GM23338 (cell line): ENCODE data around the gene UVRAG. TPM values are rescaled to one million over a fixed set of nuclear protein-coding genes. Genes with fewer than 3 reads are reported as not detected.
A peak's percentile ranks its signal among the peaks of the same experiment; 100 is the strongest.

Source experiments
- ATAC-seq: fragments of 200-7000 bp; cut with Tn5 transposase; 3 replicates; pipeline ENCODE4 v1.9.1; 2020
- DNase-seq: peaks from one replicate; pipeline ENCODE4 v3.0.0-alpha.2; 2015; ENCODE audit warnings: low spot score
- H2AFZ ChIP-seq: fragments of 200-600 bp; sonication (generic); 2 replicates; pipeline ENCODE4 v1.8.0; 2016; ENCODE audit warnings: antibody characterized with exemption, mild to moderate bottlenecking, moderate library complexity
- H3F3A ChIP-seq: fragments of 200-600 bp; sonication (generic); replicated peaks from 2 replicates; pipeline ENCODE4 v1.8.0; 2017; ENCODE audit warnings: antibody characterized with exemption, mixed run types, low read depth
- H3K27ac ChIP-seq: fragments of 200-600 bp; sonication (generic); 2 replicates; pipeline ENCODE4 v1.6.1; 2016; ENCODE audit warnings: low read depth
- H3K27me3 ChIP-seq: fragments of 200-600 bp; sonication (generic); 2 replicates; pipeline ENCODE4 v1.8.0; 2016; ENCODE audit warnings: mild to moderate bottlenecking, mixed run types, moderate library complexity; ENCODE audit not compliant: insufficient read depth
- H3K36me3 ChIP-seq: fragments of 200-600 bp; sonication (generic); 2 replicates; pipeline ENCODE4 v1.8.0; 2016; ENCODE audit warnings: mild to moderate bottlenecking; ENCODE audit not compliant: insufficient read depth
- H3K4me1 ChIP-seq: fragments of 200-600 bp; sonication (generic); 2 replicates; pipeline ENCODE4 v1.8.0; 2016; ENCODE audit warnings: mild to moderate bottlenecking, moderate library complexity; ENCODE audit not compliant: insufficient read depth
- H3K4me2 ChIP-seq: fragments of 200-600 bp; sonication (generic); 2 replicates; pipeline ENCODE4 v1.7.1; 2017; ENCODE audit warnings: mixed run types
- H3K4me3 ChIP-seq: fragments of 200-600 bp; sonication (generic); 2 replicates; pipeline ENCODE4 v1.6.1; 2016; ENCODE audit warnings: mixed run types
- H3K79me2 ChIP-seq: fragments of 200-600 bp; sonication (generic); replicated peaks from 2 replicates; pipeline ENCODE4 v1.8.0; 2017; ENCODE audit warnings: mild to moderate bottlenecking; ENCODE audit not compliant: insufficient read depth
- H3K9me2 ChIP-seq: fragments of 200-600 bp; sonication (generic); 2 replicates; pipeline ENCODE4 v1.8.0; 2017; ENCODE audit not compliant: insufficient read depth
- H4K20me1 ChIP-seq: fragments of 200-600 bp; sonication (generic); replicated peaks from 2 replicates; pipeline ENCODE4 v1.8.0; 2017; ENCODE audit warnings: mild to moderate bottlenecking; ENCODE audit not compliant: insufficient read depth
- H3K27ac Mint-ChIP-seq: 2 replicates; pipeline ENCODE4 v1.8.0; 2020; ENCODE audit warnings: inconsistent platforms, mild to moderate bottlenecking, moderate library complexity, mixed read lengths
- H3K27me3 Mint-ChIP-seq: 3 replicates; pipeline ENCODE4 v1.8.0; 2022; ENCODE audit warnings: low read depth, mild to moderate bottlenecking, moderate library complexity, mixed read lengths, inconsistent platforms; ENCODE audit not compliant: insufficient read depth, poor library complexity
- H3K36me3 Mint-ChIP-seq: 3 replicates; pipeline ENCODE4 v1.8.0; 2021; ENCODE audit warnings: low read depth, mild to moderate bottlenecking, inconsistent platforms, moderate library complexity, mixed read lengths
- H3K4me1 Mint-ChIP-seq: 3 replicates; pipeline ENCODE4 v1.8.0; 2020; ENCODE audit warnings: mild to moderate bottlenecking, inconsistent platforms, mixed read lengths
- H3K4me3 Mint-ChIP-seq: 3 replicates; pipeline ENCODE4 v1.8.0; 2021; ENCODE audit warnings: moderate library complexity, mild to moderate bottlenecking, inconsistent platforms, mixed read lengths
- H3K9me3 Mint-ChIP-seq: 3 replicates; pipeline ENCODE4 v1.8.0; 2020; ENCODE audit warnings: moderate library complexity, mild to moderate bottlenecking, inconsistent platforms, mixed read lengths
- CTCF ChIP-seq, 2 experiments: fragments of 200-600 bp in 1 of 2; sonication (generic) in 1 of 2; conservative IDR thresholded peaks; 2 replicates each; pipeline versions ENCODE4 v1.5.1 to v1.6.1; 2016 to 2017; ENCODE audit warnings: antibody characterized with exemption in 2 of 2, low read depth in 2 of 2, mild to moderate bottlenecking in 2 of 2, moderate library complexity in 1 of 2
- EZH2 ChIP-seq: fragments of 200-600 bp; sonication (generic); IDR thresholded peaks from one replicate; pipeline ENCODE4 v1.8.0; 2017; ENCODE audit warnings: antibody characterized with exemption, mild to moderate bottlenecking, low read depth; ENCODE audit not compliant: unreplicated experiment
- EZH2phosphoT487 ChIP-seq: fragments of 200-600 bp; sonication (generic); IDR thresholded peaks from one replicate; pipeline ENCODE4 v1.8.1; 2018; ENCODE audit warnings: antibody characterized with exemption; ENCODE audit not compliant: unreplicated experiment
- JUNB ChIP-seq: IDR thresholded peaks from one replicate; pipeline ENCODE4 v1.6.1; 2016; ENCODE audit warnings: antibody characterized with exemption; ENCODE audit not compliant: unreplicated experiment
- POLR2AphosphoS5 ChIP-seq: IDR thresholded peaks from 2 replicates; pipeline ENCODE4 v1.6.1; 2016; ENCODE audit warnings: antibody characterized with exemption, low read depth
- REST ChIP-seq: IDR thresholded peaks from one replicate; pipeline ENCODE4 v1.6.1; 2018; ENCODE audit warnings: antibody characterized with exemption; ENCODE audit not compliant: unreplicated experiment
- STAT1 ChIP-seq: IDR thresholded peaks from one replicate; pipeline ENCODE4 v1.6.1; 2016; ENCODE audit warnings: antibody characterized with exemption; ENCODE audit not compliant: unreplicated experiment
- ZNF114 ChIP-seq: fragments of 250-450 bp; sonication (Bioruptor Pico); IDR thresholded peaks from 2 replicates; pipeline ENCODE4 v1.5.0; 2020; ENCODE audit warnings: mild to moderate bottlenecking, moderate library complexity
- ZNF331 ChIP-seq: fragments of 250-450 bp; sonication (Bioruptor Pico); IDR thresholded peaks from 2 replicates; pipeline ENCODE4 v1.5.0; 2020; ENCODE audit warnings: low read depth, mild to moderate bottlenecking, moderate library complexity
- polyA plus RNA-seq: library from polyadenylated mRNA; unstranded; fragments of >200 nt; fragmentation: Nextera tagmentation; extraction: Ambion mirVana; gene quantifications from 2 replicates; pipeline ENCODE4 v1.2.1, GENCODE V29; 2016
- total RNA-seq: library from RNA; depleted of rRNA; stranded (reverse); fragments of >200 nt; shearing (Covaris generic); gene quantifications from 2 replicates; pipeline ENCODE4 v1.2.3, GENCODE V29; 2014

The UVRAG gene
- total and polyA plus RNA-seq, 2 experiments from 2014 or later = 15.3 to 17.4 TPM

- no peak for TF ChIP-seq CTCF (conservative IDR thresholded peaks at IDR 0.05; ENCODE audit: low read depth in 2 of 2)
- no peak for TF ChIP-seq REST
These were observed 130.9 kb downstream of the UVRAG start (continued) for GRCh38 chr11:75945947-75946346.

GRCh38 chr11:75946531-75947530 is 131.8 kb downstream of the UVRAG start:
- H3K27me3 ChIP-seq = no peaks in the 10 kb centered on the region
- H3K27ac ChIP-seq = no peak overlapping the region
- H3K4me1 ChIP-seq = peaks cover 20% of the 10 kb centered on the region; the same call in 1 of the 2 replicates
- peak; percentile 90 for ATAC-seq
- peaks cover 9% of the 10 kb centered on the region for H4K20me1 ChIP-seq
- H3K4me3 ChIP-seq = no peak overlapping the region
- no peak overlapping the region for H2AFZ ChIP-seq
- H3F3A ChIP-seq = no peaks in the 10 kb centered on the region
- H3K9me3 Mint-ChIP-seq = no peaks in the 10 kb centered on the region
- H3K9me2 ChIP-seq = no peaks in the 10 kb centered on the region
- H3K27me3 Mint-ChIP-seq = no peaks in the 10 kb centered on the region
- no peak overlapping the region for H3K4me2 ChIP-seq
- H3K79me2 ChIP-seq = no peaks in the 10 kb centered on the region
- H3K4me1 Mint-ChIP-seq = peaks cover 21% of the 10 kb centered on the region
- no peaks in the 10 kb centered on the region for H3K36me3 Mint-ChIP-seq
- H3K36me3 ChIP-seq = no peaks in the 10 kb centered on the region
- H3K4me3 Mint-ChIP-seq = no peak overlapping the region
- DNase-seq = peak; percentile 5
- no peak overlapping the region for H3K27ac Mint-ChIP-seq
- no peak for TF ChIP-seq EZH2phosphoT487
- no peak for TF ChIP-seq REST
- TF ChIP-seq CTCF (conservative IDR thresholded peaks at IDR 0.05; ENCODE audit: low read depth in 2 of 2) = no peak
- TF ChIP-seq EZH2 = no peak
- no peak for TF ChIP-seq JUNB
- TF ChIP-seq ZNF114 (CRISPR knock-in tag) = no peak
- no peak for TF ChIP-seq POLR2AphosphoS5
- no peak for TF ChIP-seq ZNF331 (CRISPR knock-in tag)
- no peak for TF ChIP-seq STAT1
